H9 (cell line): ENCODE results near the gene BRSK2. TPM values are rescaled to one million over a fixed set of nuclear protein-coding genes. Genes with fewer than 3 reads are reported as not detected.

Experiments used
- DNase-seq: peaks from one replicate; pipeline ENCODE4 v3.0.0-alpha.2; 2017
- H2AFZ ChIP-seq: one replicate; pipeline ENCODE4 v1.6.1; 2013; ENCODE audit warnings: mild to moderate bottlenecking, low read length, control low read depth, moderate library complexity
- H2AK5ac ChIP-seq: 2 replicates; pipeline ENCODE4 v1.6.1; 2013; ENCODE audit warnings: low read length, control low read depth, mixed read lengths; ENCODE audit not compliant: insufficient read length
- H2BK120ac ChIP-seq: one replicate; pipeline ENCODE4 v1.6.1; 2013; ENCODE audit warnings: low read depth, mild to moderate bottlenecking, low read length, control low read depth, inconsistent platforms; ENCODE audit not compliant: poor library complexity, severe bottlenecking
- H2BK12ac ChIP-seq: 2 replicates; pipeline ENCODE4 v1.6.1; 2013; ENCODE audit warnings: low read length, control low read depth, mixed read lengths, low read depth; ENCODE audit not compliant: insufficient read length
- H2BK15ac ChIP-seq: 2 replicates; pipeline ENCODE4 v1.6.1; 2013; ENCODE audit warnings: low read depth, low read length, control low read depth
- H2BK20ac ChIP-seq: one replicate; pipeline ENCODE4 v1.6.1; 2013; ENCODE audit warnings: low read depth, mild to moderate bottlenecking, low read length, control low read depth, inconsistent platforms; ENCODE audit not compliant: poor library complexity, severe bottlenecking
- H2BK5ac ChIP-seq: 2 replicates; pipeline ENCODE4 v1.6.1; 2013; ENCODE audit warnings: low read length, control low read depth, mixed read lengths; ENCODE audit not compliant: insufficient read length
- H3K14ac ChIP-seq: 2 replicates; pipeline ENCODE4 v1.6.1; 2013; ENCODE audit warnings: low read length, control low read depth; ENCODE audit not compliant: insufficient read depth
- H3K18ac ChIP-seq: 2 replicates; pipeline ENCODE4 v1.6.1; 2013; ENCODE audit warnings: low read depth, mild to moderate bottlenecking, mixed read lengths, low read length, control low read depth; ENCODE audit not compliant: insufficient read length
- H3K23ac ChIP-seq: 2 replicates; pipeline ENCODE4 v1.6.1; 2013; ENCODE audit warnings: low read length, control low read depth, mixed read lengths, low read depth; ENCODE audit not compliant: insufficient read length
- H3K23me2 ChIP-seq: 2 replicates; pipeline ENCODE4 v1.6.1; 2013; ENCODE audit warnings: low read depth, mild to moderate bottlenecking, mixed read lengths, low read length, control low read depth; ENCODE audit not compliant: insufficient read length, poor library complexity, severe bottlenecking
- H3K27ac ChIP-seq: 2 replicates; pipeline ENCODE4 v1.5.1; 2013; ENCODE audit warnings: low read length, control low read depth, mixed read lengths, low read depth; ENCODE audit not compliant: insufficient read length
- H3K27me3 ChIP-seq: 2 replicates; pipeline ENCODE4 v1.6.1; 2013; ENCODE audit warnings: low read length, control low read depth, inconsistent platforms; ENCODE audit not compliant: insufficient read depth
- H3K4ac ChIP-seq: 2 replicates; pipeline ENCODE4 v1.6.1; 2013; ENCODE audit warnings: low read depth, mild to moderate bottlenecking, control low read depth, inconsistent platforms, low read length, moderate library complexity
- H3K4me1 ChIP-seq: 2 replicates; pipeline ENCODE4 v1.6.1; 2013; ENCODE audit warnings: low read length, control low read depth, inconsistent platforms; ENCODE audit not compliant: insufficient read depth
- H3K4me2 ChIP-seq: 2 replicates; pipeline ENCODE4 v1.6.1; 2013; ENCODE audit warnings: low read length, control low read depth, mixed read lengths; ENCODE audit not compliant: insufficient read length, insufficient read depth
- H3K56ac ChIP-seq: 2 replicates; pipeline ENCODE4 v1.6.1; 2013; ENCODE audit warnings: low read depth, mild to moderate bottlenecking, mixed read lengths, low read length, control low read depth; ENCODE audit not compliant: insufficient read length
- H3K79me1 ChIP-seq: 2 replicates; pipeline ENCODE4 v1.6.1; 2013; ENCODE audit warnings: low read depth, mild to moderate bottlenecking, moderate library complexity, low read length, control low read depth, inconsistent platforms; ENCODE audit not compliant: insufficient read depth, poor library complexity, severe bottlenecking
- H3K79me2 ChIP-seq: 2 replicates; pipeline ENCODE4 v1.6.1; 2013; ENCODE audit warnings: low read length, control low read depth, inconsistent platforms; ENCODE audit not compliant: insufficient read depth
- H3K9ac ChIP-seq: 2 replicates; pipeline ENCODE4 v1.6.1; 2013; ENCODE audit warnings: low read length, control low read depth, mixed read lengths; ENCODE audit not compliant: insufficient read length; ENCODE audit errors: extremely low read depth
- H3K9me3 ChIP-seq: one replicate; pipeline ENCODE4 v1.6.1; 2013; ENCODE audit warnings: low read depth, low read length, inconsistent platforms; ENCODE audit not compliant: control insufficient read depth
- H3T11ph ChIP-seq: one replicate; pipeline ENCODE4 v1.6.1; 2013; ENCODE audit warnings: mild to moderate bottlenecking, low read length, control low read depth, inconsistent platforms
- H4K20me1 ChIP-seq: one replicate; pipeline ENCODE4 v1.6.1; 2013; ENCODE audit not compliant: control insufficient read depth, insufficient read length, insufficient read depth
- H4K5ac ChIP-seq: 2 replicates; pipeline ENCODE4 v1.6.1; 2013; ENCODE audit warnings: low read depth, mild to moderate bottlenecking, mixed read lengths, low read length, control low read depth; ENCODE audit not compliant: insufficient read length
- H4K8ac ChIP-seq: replicated peaks from 2 replicates; pipeline ENCODE4 v1.6.1; 2013; ENCODE audit warnings: low read length, control low read depth, mixed read lengths, low read depth; ENCODE audit not compliant: insufficient read length
- H4K91ac ChIP-seq: 2 replicates; pipeline ENCODE4 v1.6.1; 2013; ENCODE audit warnings: low read depth, mild to moderate bottlenecking, moderate library complexity, mixed read lengths, low read length, control low read depth; ENCODE audit not compliant: insufficient read length
- H3K27ac Mint-ChIP-seq, 3 experiments: 2 replicates in 2 of 3; 3 replicates in 1 of 3; pipeline ENCODE4 v1.8.0; 2020 to 2021; ENCODE audit warnings: mixed read lengths in 3 of 3, mild to moderate bottlenecking in 1 of 3, moderate library complexity in 1 of 3
- H3K27me3 Mint-ChIP-seq: 2 replicates; pipeline ENCODE4 v1.8.0; 2021; ENCODE audit warnings: low read depth, mild to moderate bottlenecking, moderate library complexity, mixed read lengths
- H3K36me3 Mint-ChIP-seq, 3 experiments: 2 replicates in 2 of 3; 3 replicates in 1 of 3; pipeline ENCODE4 v1.8.0; 2020 to 2021; ENCODE audit warnings: low read depth in 3 of 3, mixed read lengths in 3 of 3; ENCODE audit not compliant: insufficient read depth in 1 of 3
- H3K4me1 Mint-ChIP-seq, 2 experiments: 2 replicates each; pipeline ENCODE4 v1.8.0; 2020; ENCODE audit warnings: mixed read lengths in 2 of 2
- H3K4me3 Mint-ChIP-seq, 2 experiments: 2 replicates in 1 of 2; 3 replicates in 1 of 2; pipeline ENCODE4 v1.8.0; 2020 to 2021; ENCODE audit warnings: mild to moderate bottlenecking in 2 of 2, mixed read lengths in 2 of 2, moderate library complexity in 1 of 2
- H3K9me3 Mint-ChIP-seq, 2 experiments: 2 replicates in 1 of 2; 3 replicates in 1 of 2; pipeline ENCODE4 v1.8.0; 2020; ENCODE audit warnings: mild to moderate bottlenecking in 2 of 2, mixed read lengths in 2 of 2, moderate library complexity in 1 of 2
- WGBS: extraction: QIAGEN DNeasy Blood & Tissue Kit; methylation state at CpG from one replicate; pipeline ENCODE4 v1.1.7; 2013; ENCODE audit warnings: missing lambda C conversion rate, low lambda C conversion rate, mixed read lengths; ENCODE audit not compliant: insufficient read length; ENCODE audit errors: extremely low coverage; 5-methylcytosine and 5-hydroxymethylcytosine counted together
- total RNA-seq: library from RNA; stranded (reverse); gene quantifications from 2 replicates; pipeline ENCODE4 v1.2.1, GENCODE V29; 2021
- TF ChIP-seq, protein P1 (sequence below): fragments of 200-600 bp; sonication (generic); conservative IDR thresholded peaks from 3 replicates; pipeline ENCODE4 v1.8.0; 2021; ENCODE audit warnings: antibody characterized with exemption, mild to moderate bottlenecking

The BRSK2 gene
- total RNA-seq, 1 experiment from 2014 or later = 28.4 TPM

DNA sequence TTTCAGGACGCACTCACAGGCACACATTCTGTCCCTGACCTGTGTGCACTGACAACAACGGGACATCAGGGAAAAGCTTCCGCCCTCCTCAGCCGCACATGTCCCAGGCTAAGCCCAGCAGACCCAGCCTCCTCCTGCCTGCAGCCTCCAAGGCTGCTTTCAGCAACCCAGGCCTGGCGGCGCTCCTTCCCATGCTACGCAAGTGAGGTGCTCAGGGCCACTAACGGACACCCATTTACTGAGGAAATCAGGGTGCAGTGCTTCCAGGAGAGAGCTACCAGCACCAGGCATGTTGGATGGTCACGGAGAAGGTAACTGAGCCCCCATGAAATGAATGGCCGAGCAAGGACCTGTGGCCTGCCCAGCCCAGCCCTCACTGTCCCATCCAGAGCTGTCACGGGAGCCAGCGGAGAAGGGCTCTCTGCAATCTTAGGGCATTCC, 90.0 kb downstream of the BRSK2 start:
- Histone ChIP-seq H3T11ph (no peak overlapping the region), H2BK20ac (no peak overlapping the region), H2AK5ac (no peak overlapping the region), H3K56ac (no peak overlapping the region), H3K23me2 (no peaks in the 10 kb centered on the region), H3K27ac (no peak overlapping the region), H2BK120ac (no peak overlapping the region), H3K18ac (no peak overlapping the region), H4K8ac (no peak overlapping the region), H3K9ac (no peak overlapping the region), H3K9me3 (no peaks in the 10 kb centered on the region), H2BK5ac (no peak overlapping the region), H2BK15ac (no peak overlapping the region), H3K79me1 (peaks cover 3% of the 10 kb centered on the region), H4K5ac (no peak overlapping the region), H3K4me2 (no peak overlapping the region), H3K79me2 (no peaks in the 10 kb centered on the region), H3K23ac (no peak overlapping the region), H4K20me1 (no peaks in the 10 kb centered on the region), H3K14ac (no peak overlapping the region), H2BK12ac (no peak overlapping the region), H3K4ac (no peak overlapping the region), H2AFZ (no peak overlapping the region), H3K27me3 (no peaks in the 10 kb centered on the region), H3K4me1 (no peaks in the 10 kb centered on the region), H4K91ac (no peak overlapping the region)
- Mint-ChIP-seq H3K27ac (no peak overlapping the region), H3K4me1 (no peaks in the 10 kb centered on the region), H3K9me3 (no peaks in the 10 kb centered on the region), H3K4me3 (no peak overlapping the region), H3K36me3 (peaks cover 0 to 13% (median 5%) of the 10 kb centered on the region in 3 experiments; a peak in 4 of 7 replicates), H3K27me3 (no peaks in the 10 kb centered on the region)
- DNase-seq = no peak
- TF ChIP-seq, protein P1, sequence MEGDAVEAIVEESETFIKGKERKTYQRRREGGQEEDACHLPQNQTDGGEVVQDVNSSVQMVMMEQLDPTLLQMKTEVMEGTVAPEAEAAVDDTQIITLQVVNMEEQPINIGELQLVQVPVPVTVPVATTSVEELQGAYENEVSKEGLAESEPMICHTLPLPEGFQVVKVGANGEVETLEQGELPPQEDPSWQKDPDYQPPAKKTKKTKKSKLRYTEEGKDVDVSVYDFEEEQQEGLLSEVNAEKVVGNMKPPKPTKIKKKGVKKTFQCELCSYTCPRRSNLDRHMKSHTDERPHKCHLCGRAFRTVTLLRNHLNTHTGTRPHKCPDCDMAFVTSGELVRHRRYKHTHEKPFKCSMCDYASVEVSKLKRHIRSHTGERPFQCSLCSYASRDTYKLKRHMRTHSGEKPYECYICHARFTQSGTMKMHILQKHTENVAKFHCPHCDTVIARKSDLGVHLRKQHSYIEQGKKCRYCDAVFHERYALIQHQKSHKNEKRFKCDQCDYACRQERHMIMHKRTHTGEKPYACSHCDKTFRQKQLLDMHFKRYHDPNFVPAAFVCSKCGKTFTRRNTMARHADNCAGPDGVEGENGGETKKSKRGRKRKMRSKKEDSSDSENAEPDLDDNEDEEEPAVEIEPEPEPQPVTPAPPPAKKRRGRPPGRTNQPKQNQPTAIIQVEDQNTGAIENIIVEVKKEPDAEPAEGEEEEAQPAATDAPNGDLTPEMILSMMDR = no peak
- WGBS = no CpG with 5 or more reads among the region's 12 CpGs
